Transverse colon (tissue), 4 donors: ENCODE data around the gene INPP5E. TPM values are rescaled to one million over a fixed set of nuclear protein-coding genes. Genes with fewer than 3 reads are reported as not detected.

ENCODE experiments used
- DNase-seq: peaks from one replicate; pipeline ENCODE4 v3.0.0-alpha.2; 2019
- H3K27ac ChIP-seq, 4 donors: fragments of 200-600 bp; sonication (generic); 2 replicates each; pipeline ENCODE4 v1.5.1; 2016 to 2018; ENCODE audit warnings: inconsistent platforms in 4 of 4
- H3K27me3 ChIP-seq: fragments of 200-600 bp; sonication (generic); 2 replicates; pipeline ENCODE4 v1.5.1; 2017; ENCODE audit warnings: inconsistent platforms
- H3K36me3 ChIP-seq, 4 donors: fragments of 200-600 bp; sonication (generic); 2 replicates each; pipeline ENCODE4 v1.5.1; 2017 to 2019; ENCODE audit warnings: inconsistent platforms in 4 of 4
- H3K4me1 ChIP-seq, 4 donors: fragments of 200-600 bp; sonication (generic); 2 replicates each; pipeline ENCODE4 v1.5.1; 2017 to 2020; ENCODE audit warnings: inconsistent platforms in 4 of 4
- H3K4me3 ChIP-seq, 4 donors: fragments of 200-600 bp; sonication (generic); 1 replicate in 1 of 4; 2 replicates in 3 of 4; pipeline versions ENCODE4 v1.5.1 to v1.6.1; 2017 to 2019; ENCODE audit warnings: inconsistent platforms in 4 of 4
- H3K9me3 ChIP-seq, 2 donors: fragments of 200-600 bp; sonication (generic); 2 replicates each; pipeline ENCODE4 v1.5.1; 2017 to 2019; ENCODE audit warnings: inconsistent platforms in 2 of 2
- EP300 ChIP-seq: sonication (generic); formaldehyde crosslinking; IDR thresholded peaks from one replicate; pipeline ENCODE4 v1.6.1; 2017; ENCODE audit warnings: antibody characterized with exemption, low read depth
- POLR2A ChIP-seq: fragments of 450-650 bp; IDR thresholded peaks from one replicate; pipeline ENCODE4 v1.6.1; 2016; ENCODE audit warnings: antibody characterized with exemption, mild to moderate bottlenecking, moderate library complexity
- POLR2AphosphoS5 ChIP-seq, 3 donors: sonication (generic); formaldehyde crosslinking; IDR thresholded peaks; one replicate each; pipeline ENCODE4 v1.6.1; 2016; ENCODE audit warnings: antibody characterized with exemption in 3 of 3
- WGBS, 2 donors: methylation state at CpG; one replicate each; pipeline ENCODE4 v1.1.5; 2018; ENCODE audit warnings: low coverage in 1 of 2; 5-methylcytosine and 5-hydroxymethylcytosine counted together
- in situ Hi-C, 4 donors: fragments of 200-750 bp; cut with MboI; loops; one replicate each; pipeline versions ENCODE4 v1.15.0 to v1.15.1; 2017; ENCODE audit warnings: low sequenced_read_pairs in 3 of 4, low pct_ligation_motif_present in 1 of 4, low pct_unique_long_range_greater_than_20kb in 1 of 4
- intact Hi-C: fragments of 100-400 bp; cut with DNase I; formaldehyde crosslinking; loops from one replicate; pipeline ENCODE4 v1.15.1; 2023; ENCODE audit warnings: low total_unique reads
- total RNA-seq, 4 donors: library from RNA; depleted of rRNA; stranded (reverse); fragments of >200 nt; gene quantifications; one replicate each; pipeline ENCODE4 v1.1.0, GENCODE V29; 2016
- TF ChIP-seq, protein P1 (sequence below), 5 experiments: fragments of 200-600 bp in 3 of 5; fragments of 450-650 bp in 2 of 5; sonication (generic) in 3 of 5; IDR thresholded peaks; 1 replicate in 2 of 5; 2 replicates in 3 of 5; pipeline ENCODE4 v1.5.1; 2016 to 2017; ENCODE audit warnings: antibody characterized with exemption in 5 of 5, inconsistent platforms in 3 of 5, mild to moderate bottlenecking in 2 of 5, moderate library complexity in 1 of 5

Gene INPP5E
- total RNA-seq, 4 donors from 2014 or later: 12.5 to 57.5 (median 18.3) TPM

DNA sequence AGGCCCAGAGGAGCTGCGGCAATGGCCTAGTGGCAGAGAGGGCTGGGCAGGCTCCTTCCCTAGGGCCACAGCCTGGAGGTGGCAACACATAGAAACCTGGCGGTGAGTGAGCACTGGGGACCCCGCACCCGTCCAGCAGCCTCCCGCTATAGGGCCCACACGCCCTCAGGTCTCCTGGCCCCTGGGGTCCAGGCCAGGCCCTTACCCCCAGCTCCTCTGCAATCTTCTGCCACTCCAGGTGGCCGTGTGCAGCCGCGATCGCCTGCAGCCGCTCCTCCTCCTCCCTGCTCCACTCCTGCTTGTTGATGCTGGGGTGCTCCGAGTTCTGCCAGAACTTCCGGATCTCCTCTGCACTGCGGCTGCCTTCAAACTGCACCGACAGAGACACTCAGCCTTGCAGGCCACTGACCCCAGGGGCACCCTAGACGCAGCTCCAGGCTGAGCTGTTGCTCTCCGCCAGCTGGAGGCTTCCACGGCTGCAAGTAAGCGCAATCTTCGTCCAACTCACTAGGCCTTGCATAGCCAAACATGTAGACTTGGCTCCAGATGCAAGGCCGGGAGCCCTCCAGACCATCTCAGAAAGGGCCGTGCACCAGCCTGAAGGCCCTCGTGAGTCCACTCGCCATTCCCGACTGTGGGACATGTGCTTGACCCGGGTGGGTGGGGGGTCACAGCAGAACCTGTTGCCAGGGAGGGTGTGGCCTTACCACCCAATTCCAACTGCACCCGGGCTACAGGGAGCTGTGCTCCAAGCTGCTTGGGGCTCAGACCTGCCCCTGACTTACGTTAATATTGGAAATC is 47.7 kb downstream of the INPP5E start:
- intact Hi-C loops (no loop called here), in situ Hi-C loops (no loop called here)
- H3K36me3 ChIP-seq: peaks cover 0 to 34% (median 15%) of the 10 kb centered on the region in 4 donors
- no peak overlapping the region for H3K4me3 ChIP-seq
- TF ChIP-seq, protein P1, sequence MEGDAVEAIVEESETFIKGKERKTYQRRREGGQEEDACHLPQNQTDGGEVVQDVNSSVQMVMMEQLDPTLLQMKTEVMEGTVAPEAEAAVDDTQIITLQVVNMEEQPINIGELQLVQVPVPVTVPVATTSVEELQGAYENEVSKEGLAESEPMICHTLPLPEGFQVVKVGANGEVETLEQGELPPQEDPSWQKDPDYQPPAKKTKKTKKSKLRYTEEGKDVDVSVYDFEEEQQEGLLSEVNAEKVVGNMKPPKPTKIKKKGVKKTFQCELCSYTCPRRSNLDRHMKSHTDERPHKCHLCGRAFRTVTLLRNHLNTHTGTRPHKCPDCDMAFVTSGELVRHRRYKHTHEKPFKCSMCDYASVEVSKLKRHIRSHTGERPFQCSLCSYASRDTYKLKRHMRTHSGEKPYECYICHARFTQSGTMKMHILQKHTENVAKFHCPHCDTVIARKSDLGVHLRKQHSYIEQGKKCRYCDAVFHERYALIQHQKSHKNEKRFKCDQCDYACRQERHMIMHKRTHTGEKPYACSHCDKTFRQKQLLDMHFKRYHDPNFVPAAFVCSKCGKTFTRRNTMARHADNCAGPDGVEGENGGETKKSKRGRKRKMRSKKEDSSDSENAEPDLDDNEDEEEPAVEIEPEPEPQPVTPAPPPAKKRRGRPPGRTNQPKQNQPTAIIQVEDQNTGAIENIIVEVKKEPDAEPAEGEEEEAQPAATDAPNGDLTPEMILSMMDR (IDR thresholded peaks at IDR 0.05): no peak
- TF ChIP-seq EP300 (no peak), POLR2AphosphoS5 (IDR thresholded peaks at IDR 0.05) (no peak), POLR2A (no peak)
- H3K27me3 ChIP-seq: no peaks in the 10 kb centered on the region
- peaks cover 0 to 16% (median 12%) of the 10 kb centered on the region in 4 donors for H3K4me1 ChIP-seq
- H3K27ac ChIP-seq: no peak overlapping the region
- no peak for DNase-seq
- no peaks in the 10 kb centered on the region for H3K9me3 ChIP-seq
- WGBS, 2 donors: 94 to 100% methylated on average over 2 to 24 of the region's 28 CpGs

DNA sequence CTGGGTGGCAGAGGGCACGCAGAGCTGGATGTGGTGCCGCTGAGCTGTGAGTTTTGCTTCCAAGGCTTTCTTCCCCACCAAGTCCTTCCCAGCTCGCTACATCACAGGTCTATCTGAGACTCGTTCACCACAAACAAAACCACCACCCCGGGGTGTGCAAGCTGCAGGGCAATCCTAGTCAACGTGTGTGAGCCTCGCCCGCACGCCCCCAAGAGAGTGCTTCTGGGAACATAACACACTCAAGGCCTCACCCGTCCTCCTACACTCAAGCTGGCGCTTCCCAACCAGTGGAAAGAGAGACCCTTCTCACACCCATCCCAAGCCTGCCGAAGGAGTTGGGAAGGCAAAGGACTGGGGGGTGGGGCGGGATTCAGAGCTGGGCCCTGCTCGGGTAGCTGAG is 50.2 kb downstream of the INPP5E start:
- peaks cover 0 to 26% (median 15%) of the 10 kb centered on the region in 4 donors for H3K36me3 ChIP-seq

DNA sequence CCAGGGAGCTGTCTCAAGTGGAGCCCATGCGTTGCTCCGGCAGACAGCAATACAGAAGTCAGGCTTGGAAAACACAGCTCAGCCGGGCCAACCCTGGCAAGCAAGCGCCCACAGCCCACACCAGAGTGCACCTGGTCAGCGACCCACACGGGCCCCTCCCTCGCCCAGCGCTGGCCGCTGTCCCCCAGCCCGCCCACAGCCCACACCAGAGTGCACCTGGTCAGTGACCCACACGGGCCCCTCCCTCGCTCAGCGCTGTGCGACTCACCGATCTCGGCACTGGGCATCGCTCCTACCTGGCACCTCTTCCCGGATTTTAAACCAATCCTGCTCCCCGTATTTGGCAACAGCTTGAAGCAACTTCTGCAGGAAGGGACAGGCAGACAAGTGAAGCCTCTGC is 52.4 kb downstream of the INPP5E start:
- in situ Hi-C loops: no loop called here
- H3K27ac ChIP-seq: no peak overlapping the region
- no peak for TF ChIP-seq EP300
- no peak for TF ChIP-seq POLR2AphosphoS5 (IDR thresholded peaks at IDR 0.05)
- no peak for TF ChIP-seq POLR2A
- no peaks in the 10 kb centered on the region for H3K4me1 ChIP-seq
- intact Hi-C loops: no loop called here
- H3K36me3 ChIP-seq: peaks cover 0 to 32% (median 14%) of the 10 kb centered on the region in 4 donors
- WGBS, 2 donors: 97 to 100% methylated on average over 2 to 19 of the region's 19 CpGs
- H3K4me3 ChIP-seq: no peak overlapping the region
- DNase-seq: no peak
- no peaks in the 10 kb centered on the region for H3K9me3 ChIP-seq
- no peaks in the 10 kb centered on the region for H3K27me3 ChIP-seq

More for the DNA sequence above, 50.2 kb downstream of the INPP5E start:
- in situ Hi-C loops: no loop called here
- intact Hi-C loops: no loop called here
- no peak overlapping the region for H3K4me3 ChIP-seq
- 80 to 88% methylated on average over 8 to 14 of the region's 14 CpGs for WGBS, 2 donors
- H3K27ac ChIP-seq: no peak overlapping the region
- H3K9me3 ChIP-seq: no peaks in the 10 kb centered on the region
- no peak for DNase-seq
- H3K27me3 ChIP-seq: no peaks in the 10 kb centered on the region
- no peaks in the 10 kb centered on the region for H3K4me1 ChIP-seq
- TF ChIP-seq EP300 (no peak), POLR2AphosphoS5 (IDR thresholded peaks at IDR 0.05) (no peak)

DNA sequence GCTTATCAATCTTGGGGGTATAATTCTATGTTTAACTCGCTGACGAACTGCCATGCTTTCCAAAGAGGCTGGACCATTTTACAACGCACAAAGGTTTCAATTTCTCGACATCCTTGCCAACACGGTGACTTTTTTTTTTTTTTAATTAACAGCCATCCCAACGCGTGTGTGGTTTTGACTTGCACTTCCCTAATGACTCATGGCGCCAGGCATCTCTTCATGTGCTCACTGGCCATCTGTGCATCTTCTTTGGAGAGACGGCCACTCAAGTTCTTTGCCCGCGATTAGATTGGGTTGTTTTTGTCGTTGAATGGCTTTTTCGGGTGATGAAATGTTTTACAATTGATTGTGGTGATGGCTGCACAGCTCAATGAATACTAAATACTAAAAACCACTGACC is 53.6 kb downstream of the INPP5E start:
- in situ Hi-C loops: no loop called here
- no peaks in the 10 kb centered on the region for H3K9me3 ChIP-seq
- no peaks in the 10 kb centered on the region for H3K4me1 ChIP-seq
- DNase-seq: no peak
- H3K36me3 ChIP-seq: peaks cover 0 to 26% (median 12%) of the 10 kb centered on the region in 4 donors
- intact Hi-C loops: no loop called here
- no peak overlapping the region for H3K4me3 ChIP-seq
- TF ChIP-seq POLR2A: no peak
- TF ChIP-seq POLR2AphosphoS5 (IDR thresholded peaks at IDR 0.05): no peak
- no peak for TF ChIP-seq EP300
- TF ChIP-seq, protein P1 (IDR thresholded peaks at IDR 0.05): no peak
- 80% methylated on average over 12 to 13 of the region's 13 CpGs for WGBS, 2 donors
- no peak overlapping the region for H3K27ac ChIP-seq
- H3K27me3 ChIP-seq: no peaks in the 10 kb centered on the region

DNA sequence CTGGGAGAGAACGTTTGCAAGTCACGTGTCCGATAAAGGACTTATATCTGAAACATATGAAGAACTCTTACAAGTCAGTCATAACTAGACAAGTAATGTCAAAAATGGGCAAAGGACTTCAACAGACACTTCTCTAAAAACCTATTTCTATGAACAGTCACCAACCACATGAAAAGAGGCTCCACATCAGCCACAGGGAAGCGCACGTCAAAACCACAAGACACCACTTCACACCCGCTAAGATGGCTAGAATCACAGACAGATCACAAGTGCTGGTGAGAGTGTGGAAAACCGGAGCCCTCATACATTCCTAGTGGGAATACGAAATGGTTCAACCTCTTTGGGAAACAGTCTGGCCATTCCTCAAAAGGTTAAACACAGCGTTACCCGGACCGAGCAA is 54.6 kb downstream of the INPP5E start:
- in situ Hi-C loops: no loop called here
- no peak for DNase-seq
- H3K27me3 ChIP-seq: no peaks in the 10 kb centered on the region
- no peak overlapping the region for H3K4me3 ChIP-seq
- no peak for TF ChIP-seq POLR2A
- TF ChIP-seq EP300: no peak
- no peak for TF ChIP-seq POLR2AphosphoS5 (IDR thresholded peaks at IDR 0.05)
- TF ChIP-seq, protein P1 (IDR thresholded peaks at IDR 0.05): no peak
- no peaks in the 10 kb centered on the region for H3K4me1 ChIP-seq
- no peaks in the 10 kb centered on the region for H3K9me3 ChIP-seq
- intact Hi-C loops: no loop called here
- WGBS, 2 donors: 82 to 94% methylated on average over 3 to 11 of the region's 11 CpGs
- H3K36me3 ChIP-seq: peaks cover 0 to 26% (median 12%) of the 10 kb centered on the region in 4 donors
- no peak overlapping the region for H3K27ac ChIP-seq
